T follicular helper cell (primary cell): ENCODE results near the gene STPG4.
"Not testable (repeated sequence)": the region's sequence is repeated elsewhere in the genome, so short reads cannot be mapped to it uniquely, and the experiment has no call there.

Experiments used
- DNase-seq: peaks from one replicate; pipeline ENCODE4 v3.0.0-alpha.2; 2020; ENCODE audit warnings: low read depth

The STPG4 gene

GRCh38 chr2:47173986-47174732 lies 19.1 kb upstream of the STPG4 start:
- no peak for DNase-seq

- DNase-seq, result no peak
Observed at GRCh38 chr2:47172922-47173695, 18.0 kb upstream of the STPG4 start.

GRCh38 chr2:47172156-47172921 lies 17.2 kb upstream of the STPG4 start:
- DNase-seq, result no peak

- DNase-seq, result no peak
Observed at GRCh38 chr2:47169784-47170183, 14.7 kb upstream of the STPG4 start.

- not testable (repeated sequence) for DNase-seq
Observed at GRCh38 chr2:47168895-47169294, 13.8 kb upstream of the STPG4 start.

GRCh38 chr2:47167149-47167548 lies 12.0 kb upstream of the STPG4 start:
- DNase-seq, result no peak

GRCh38 chr2:47165001-47165555 lies 10.0 kb upstream of the STPG4 start:
- no peak for DNase-seq

- DNase-seq, result no peak
Observed at GRCh38 chr2:47162780-47163179, 7.7 kb upstream of the STPG4 start.

- no peak for DNase-seq
Observed at GRCh38 chr2:47161475-47161874, 6.4 kb upstream of the STPG4 start.

- no peak for DNase-seq
Observed at GRCh38 chr2:47160660-47161059, 5.6 kb upstream of the STPG4 start.

GRCh38 chr2:47160211-47160610 lies 5.1 kb upstream of the STPG4 start:
- DNase-seq, result no peak

- no peak for DNase-seq
Observed at GRCh38 chr2:47159627-47160026, 4.5 kb upstream of the STPG4 start.

GRCh38 chr2:47158576-47158975 lies 3.5 kb upstream of the STPG4 start:
- no peak for DNase-seq

GRCh38 chr2:47152803-47153202 lies 2.3 kb downstream of the STPG4 start:
- no peak for DNase-seq

- DNase-seq, result no peak
Observed at GRCh38 chr2:47150175-47150574, 4.9 kb downstream of the STPG4 start.

- DNase-seq, result no peak
Observed at GRCh38 chr2:47147021-47147420, 8.1 kb downstream of the STPG4 start.

- DNase-seq, result no peak
Observed at GRCh38 chr2:47145466-47145865, 9.6 kb downstream of the STPG4 start.

GRCh38 chr2:47141520-47141919 lies 13.6 kb downstream of the STPG4 start:
- no peak for DNase-seq

- DNase-seq, result no peak
Observed at GRCh38 chr2:47134386-47135090, 20.6 kb downstream of the STPG4 start.

GRCh38 chr2:47133046-47133445 lies 22.1 kb downstream of the STPG4 start:
- no peak for DNase-seq

- DNase-seq, result no peak
Observed at GRCh38 chr2:47129191-47129706, 25.9 kb downstream of the STPG4 start.
